Measurements from ENCODE around the gene CDH23.

Gene CDH23

GRCh38 chr10:71390921-71391690 is 5.6 kb upstream of the CDH23 start:
- in situ Hi-C loops (cut with MboI; ENCODE audit: low sequenced_read_pairs) = no loop called here

GRCh38 chr10:71391701-71392100 is 5.0 kb upstream of the CDH23 start:
- in situ Hi-C loops (cut with MboI; ENCODE audit: low sequenced_read_pairs) = no loop called here

GRCh38 chr10:71392292-71392691 is 4.4 kb upstream of the CDH23 start:
- in situ Hi-C loops (cut with MboI; ENCODE audit: low sequenced_read_pairs) = no loop called here

GRCh38 chr10:71392791-71393781 is 3.6 kb upstream of the CDH23 start:
- in situ Hi-C loops (cut with MboI; ENCODE audit: low sequenced_read_pairs) = no loop called here

- in situ Hi-C loops (cut with MboI; ENCODE audit: low sequenced_read_pairs) = no loop called here
These were observed 2.8 kb upstream of the CDH23 start for GRCh38 chr10:71393841-71394475.

- in situ Hi-C loops (cut with MboI; ENCODE audit: low sequenced_read_pairs) = no loop called here
These were observed 1.7 kb upstream of the CDH23 start for GRCh38 chr10:71394926-71395562.

GRCh38 chr10:71395621-71396020 is 1.1 kb upstream of the CDH23 start:
- in situ Hi-C loops (cut with MboI; ENCODE audit: low sequenced_read_pairs) = no loop called here

- in situ Hi-C loops (cut with MboI; ENCODE audit: low sequenced_read_pairs) = no loop called here
These were observed 523 bp upstream of the CDH23 start for GRCh38 chr10:71396084-71396710.

GRCh38 chr10:71397296-71398212 is 834 bp downstream of the CDH23 start:
- in situ Hi-C loops (cut with MboI; ENCODE audit: low sequenced_read_pairs) = no loop called here

- in situ Hi-C loops (cut with MboI; ENCODE audit: low sequenced_read_pairs) = no loop called here
These were observed 2.3 kb downstream of the CDH23 start for GRCh38 chr10:71398976-71399375.

- in situ Hi-C loops (cut with MboI; ENCODE audit: low sequenced_read_pairs) = no loop called here
These were observed 3.2 kb downstream of the CDH23 start for GRCh38 chr10:71399946-71400345.

- in situ Hi-C loops (cut with MboI; ENCODE audit: low sequenced_read_pairs) = no loop called here
These were observed 4.3 kb downstream of the CDH23 start for GRCh38 chr10:71401056-71401455.

- in situ Hi-C loops (cut with MboI; ENCODE audit: low sequenced_read_pairs) = no loop called here
These were observed 5.3 kb downstream of the CDH23 start for GRCh38 chr10:71402005-71402404.

GRCh38 chr10:71404503-71405295 is 8.0 kb downstream of the CDH23 start:
- in situ Hi-C loops (cut with MboI; ENCODE audit: low sequenced_read_pairs) = no loop called here

- in situ Hi-C loops (cut with MboI; ENCODE audit: low sequenced_read_pairs) = no loop called here
These were observed 10.2 kb downstream of the CDH23 start for GRCh38 chr10:71406878-71407277.

- in situ Hi-C loops (cut with MboI; ENCODE audit: low sequenced_read_pairs) = no loop called here
These were observed 11.9 kb downstream of the CDH23 start for GRCh38 chr10:71408436-71409225.

GRCh38 chr10:71409516-71410104 is 12.9 kb downstream of the CDH23 start:
- in situ Hi-C loops (cut with MboI; ENCODE audit: low sequenced_read_pairs) = no loop called here
